HL-60 (cell line): ENCODE data around the gene ZNF26.

ENCODE experiments used
- DNase-seq, 2 experiments: peaks; one replicate each; pipeline ENCODE4 v3.0.0-alpha.2; 2010 to 2020; ENCODE audit warnings: low read depth in 1 of 2, low spot score in 1 of 2
- H3K27ac ChIP-seq: fragments of 250-450 bp; sonication (Bioruptor Pico); replicated peaks from 2 replicates; pipeline ENCODE4 v1.5.1; 2020; ENCODE audit warnings: mild to moderate bottlenecking, moderate library complexity
- H3K27me3 ChIP-seq: fragments of 250-450 bp; sonication (Bioruptor Pico); 2 replicates; pipeline ENCODE4 v1.5.1; 2021; ENCODE audit warnings: mild to moderate bottlenecking, moderate library complexity; ENCODE audit not compliant: insufficient read depth, poor library complexity, severe bottlenecking
- H3K4me3 ChIP-seq: replicated peaks from 2 replicates; pipeline ENCODE4 v1.5.1; 2011; ENCODE audit warnings: mild to moderate bottlenecking, control low read depth, low read length; ENCODE audit not compliant: insufficient read depth
- GABPA ChIP-seq: IDR thresholded peaks from 2 replicates; pipeline ENCODE4 v1.6.1; 2012; ENCODE audit warnings: low read depth
- POLR2AphosphoS5 ChIP-seq: IDR thresholded peaks from 2 replicates; pipeline ENCODE4 v1.6.1; 2012; ENCODE audit warnings: low read depth
- SPI1 ChIP-seq: IDR thresholded peaks from 2 replicates; pipeline ENCODE4 v1.6.1; 2012; ENCODE audit warnings: low read depth, mild to moderate bottlenecking, borderline replicate concordance
- TF ChIP-seq, protein P1 (sequence below): IDR thresholded peaks from 2 replicates; pipeline ENCODE4 v1.6.1; 2012; ENCODE audit warnings: low read depth; ENCODE audit not compliant: insufficient replicate concordance
- TF ChIP-seq, protein P2 (sequence below): IDR thresholded peaks from one replicate; pipeline ENCODE4 v1.5.1; 2011; ENCODE audit warnings: low read length, control low read depth, inconsistent platforms; ENCODE audit not compliant: insufficient read depth

ZNF26 gene

DNA sequence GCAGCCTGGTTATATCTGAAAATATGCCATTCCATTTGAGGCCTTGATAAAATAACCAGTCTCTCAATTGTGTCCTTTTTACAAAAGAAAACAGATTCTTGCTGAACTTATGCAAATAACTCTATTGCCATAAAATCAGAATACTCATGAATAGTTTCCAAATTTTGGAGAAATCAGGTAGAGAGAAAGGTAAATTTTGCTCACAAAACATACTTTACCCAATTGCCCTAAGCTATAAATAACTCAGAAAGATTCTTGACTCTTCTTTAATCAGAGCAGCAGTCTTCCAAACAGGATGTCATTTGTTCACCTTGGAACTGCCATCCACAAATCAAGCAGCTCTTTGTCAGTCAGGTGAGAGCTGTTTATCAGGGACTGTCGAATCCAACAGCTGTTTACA is 12.6 kb downstream of the ZNF26 start:
- no peak overlapping the region for H3K27ac ChIP-seq
- H3K4me3 ChIP-seq: no peak overlapping the region
- TF ChIP-seq GABPA (no peak), SPI1 (no peak), POLR2AphosphoS5 (no peak)
- TF ChIP-seq, protein P1, sequence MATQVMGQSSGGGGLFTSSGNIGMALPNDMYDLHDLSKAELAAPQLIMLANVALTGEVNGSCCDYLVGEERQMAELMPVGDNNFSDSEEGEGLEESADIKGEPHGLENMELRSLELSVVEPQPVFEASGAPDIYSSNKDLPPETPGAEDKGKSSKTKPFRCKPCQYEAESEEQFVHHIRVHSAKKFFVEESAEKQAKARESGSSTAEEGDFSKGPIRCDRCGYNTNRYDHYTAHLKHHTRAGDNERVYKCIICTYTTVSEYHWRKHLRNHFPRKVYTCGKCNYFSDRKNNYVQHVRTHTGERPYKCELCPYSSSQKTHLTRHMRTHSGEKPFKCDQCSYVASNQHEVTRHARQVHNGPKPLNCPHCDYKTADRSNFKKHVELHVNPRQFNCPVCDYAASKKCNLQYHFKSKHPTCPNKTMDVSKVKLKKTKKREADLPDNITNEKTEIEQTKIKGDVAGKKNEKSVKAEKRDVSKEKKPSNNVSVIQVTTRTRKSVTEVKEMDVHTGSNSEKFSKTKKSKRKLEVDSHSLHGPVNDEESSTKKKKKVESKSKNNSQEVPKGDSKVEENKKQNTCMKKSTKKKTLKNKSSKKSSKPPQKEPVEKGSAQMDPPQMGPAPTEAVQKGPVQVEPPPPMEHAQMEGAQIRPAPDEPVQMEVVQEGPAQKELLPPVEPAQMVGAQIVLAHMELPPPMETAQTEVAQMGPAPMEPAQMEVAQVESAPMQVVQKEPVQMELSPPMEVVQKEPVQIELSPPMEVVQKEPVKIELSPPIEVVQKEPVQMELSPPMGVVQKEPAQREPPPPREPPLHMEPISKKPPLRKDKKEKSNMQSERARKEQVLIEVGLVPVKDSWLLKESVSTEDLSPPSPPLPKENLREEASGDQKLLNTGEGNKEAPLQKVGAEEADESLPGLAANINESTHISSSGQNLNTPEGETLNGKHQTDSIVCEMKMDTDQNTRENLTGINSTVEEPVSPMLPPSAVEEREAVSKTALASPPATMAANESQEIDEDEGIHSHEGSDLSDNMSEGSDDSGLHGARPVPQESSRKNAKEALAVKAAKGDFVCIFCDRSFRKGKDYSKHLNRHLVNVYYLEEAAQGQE: no peak
- TF ChIP-seq, protein P2, sequence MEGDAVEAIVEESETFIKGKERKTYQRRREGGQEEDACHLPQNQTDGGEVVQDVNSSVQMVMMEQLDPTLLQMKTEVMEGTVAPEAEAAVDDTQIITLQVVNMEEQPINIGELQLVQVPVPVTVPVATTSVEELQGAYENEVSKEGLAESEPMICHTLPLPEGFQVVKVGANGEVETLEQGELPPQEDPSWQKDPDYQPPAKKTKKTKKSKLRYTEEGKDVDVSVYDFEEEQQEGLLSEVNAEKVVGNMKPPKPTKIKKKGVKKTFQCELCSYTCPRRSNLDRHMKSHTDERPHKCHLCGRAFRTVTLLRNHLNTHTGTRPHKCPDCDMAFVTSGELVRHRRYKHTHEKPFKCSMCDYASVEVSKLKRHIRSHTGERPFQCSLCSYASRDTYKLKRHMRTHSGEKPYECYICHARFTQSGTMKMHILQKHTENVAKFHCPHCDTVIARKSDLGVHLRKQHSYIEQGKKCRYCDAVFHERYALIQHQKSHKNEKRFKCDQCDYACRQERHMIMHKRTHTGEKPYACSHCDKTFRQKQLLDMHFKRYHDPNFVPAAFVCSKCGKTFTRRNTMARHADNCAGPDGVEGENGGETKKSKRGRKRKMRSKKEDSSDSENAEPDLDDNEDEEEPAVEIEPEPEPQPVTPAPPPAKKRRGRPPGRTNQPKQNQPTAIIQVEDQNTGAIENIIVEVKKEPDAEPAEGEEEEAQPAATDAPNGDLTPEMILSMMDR: no peak
- no peak for DNase-seq
- H3K27me3 ChIP-seq: no peaks in the 10 kb centered on the region

DNA sequence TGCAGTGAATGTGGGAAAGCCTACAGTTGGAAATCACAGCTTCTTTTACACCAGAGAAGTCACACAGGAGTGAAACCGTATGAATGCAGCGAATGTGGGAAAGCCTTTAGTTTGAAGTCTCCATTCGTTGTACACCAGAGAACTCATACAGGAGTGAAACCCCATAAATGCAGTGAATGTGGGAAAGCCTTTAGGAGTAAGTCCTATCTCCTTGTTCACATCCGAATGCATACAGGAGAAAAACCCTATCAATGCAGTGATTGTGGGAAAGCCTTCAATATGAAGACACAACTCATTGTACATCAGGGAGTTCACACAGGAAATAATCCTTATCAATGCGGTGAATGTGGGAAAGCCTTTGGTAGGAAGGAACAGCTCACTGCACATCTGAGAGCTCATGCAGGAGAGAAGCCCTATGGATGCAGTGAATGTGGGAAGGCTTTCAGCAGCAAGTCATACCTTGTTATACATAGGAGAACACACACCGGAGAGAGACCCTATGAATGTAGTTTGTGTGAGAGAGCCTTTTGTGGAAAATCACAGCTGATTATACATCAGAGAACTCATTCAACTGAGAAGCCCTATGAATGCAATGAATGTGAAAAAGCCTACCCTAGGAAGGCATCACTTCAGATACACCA is 24.6 kb downstream of the ZNF26 start:
- H3K27ac ChIP-seq: no peak overlapping the region
- TF ChIP-seq, protein P1: no peak
- TF ChIP-seq GABPA (no peak), POLR2AphosphoS5 (no peak), SPI1 (no peak)
- TF ChIP-seq, protein P2: no peak
- no peaks in the 10 kb centered on the region for H3K27me3 ChIP-seq
- no peak for DNase-seq
- no peak overlapping the region for H3K4me3 ChIP-seq

DNA sequence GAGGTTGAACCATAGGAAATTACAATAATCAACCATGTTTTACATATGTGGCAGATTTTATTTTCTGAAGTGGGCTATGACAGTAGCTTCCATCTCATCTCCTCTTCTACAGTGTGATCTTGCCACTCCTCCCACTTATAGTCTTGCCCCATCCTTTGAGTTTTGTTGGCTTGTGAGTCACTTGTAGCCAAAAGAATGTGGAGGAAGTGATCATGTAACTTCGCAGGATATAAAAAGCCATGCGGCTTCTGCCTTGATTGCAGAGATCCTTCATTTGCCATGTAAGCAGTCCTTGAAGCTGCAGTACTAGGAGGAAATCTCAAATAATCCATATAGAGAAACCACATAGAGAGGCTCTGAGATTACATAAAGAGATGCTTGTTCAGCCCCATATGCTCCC is 37.4 kb downstream of the ZNF26 start:
- Histone ChIP-seq H3K27ac (no peak overlapping the region), H3K27me3 (no peaks in the 10 kb centered on the region), H3K4me3 (no peak overlapping the region)
- TF ChIP-seq, protein P2: no peak
- DNase-seq: no peak

DNA sequence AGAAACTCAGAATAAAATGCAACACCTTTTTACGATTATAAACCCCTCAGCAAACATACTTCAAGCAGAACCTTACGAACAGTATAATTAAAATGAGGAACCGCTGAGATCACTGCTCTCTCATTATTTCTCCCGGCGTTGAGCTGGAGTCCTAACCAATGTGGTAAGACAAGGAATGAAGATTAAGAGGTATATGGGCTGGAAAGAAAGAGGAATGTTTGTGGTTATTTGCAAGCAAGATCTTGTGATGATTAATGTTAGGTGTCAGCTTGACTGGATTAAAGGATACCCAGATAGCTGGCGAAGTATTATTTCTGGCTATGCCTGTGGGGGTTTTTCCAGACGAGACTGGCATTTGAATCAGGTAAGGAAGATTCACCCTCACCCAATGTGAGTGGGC is 40.8 kb downstream of the ZNF26 start:
- Histone ChIP-seq H3K27ac (no peak overlapping the region), H3K4me3 (no peak overlapping the region), H3K27me3 (no peaks in the 10 kb centered on the region)
- DNase-seq: no peak
- TF ChIP-seq, protein P2: no peak
- no peak for TF ChIP-seq SPI1
- TF ChIP-seq, protein P1: no peak
- no peak for TF ChIP-seq POLR2AphosphoS5
- TF ChIP-seq GABPA: no peak
